Esophagus muscularis mucosa (tissue), 4 donors: ENCODE results near the gene FOXO3. TPM values are rescaled to one million over a fixed set of nuclear protein-coding genes. Genes with fewer than 3 reads are reported as not detected.

Experiments used
- DNase-seq: peaks from one replicate; pipeline ENCODE4 v3.0.0-alpha.2; 2017; ENCODE audit errors: extremely low spot score
- H3K27ac ChIP-seq, 4 donors: fragments of 200-600 bp; sonication (generic); replicated peaks in 1 of 4; 1 replicate in 3 of 4; 2 replicates in 1 of 4; pipeline ENCODE4 v1.5.1; 2016 to 2019; ENCODE audit warnings: mild to moderate bottlenecking in 1 of 4
- H3K27me3 ChIP-seq, 4 donors: fragments of 200-600 bp; sonication (generic); one replicate each; pipeline versions ENCODE4 v1.5.1 to v1.6.0; 2016 to 2019
- H3K36me3 ChIP-seq, 4 donors: fragments of 200-600 bp; sonication (generic); one replicate each; pipeline ENCODE4 v1.5.1; 2016 to 2019
- H3K4me1 ChIP-seq, 4 donors: fragments of 200-600 bp; sonication (generic); one replicate each; pipeline ENCODE4 v1.5.1; 2016 to 2019
- H3K4me3 ChIP-seq, 4 donors: fragments of 200-600 bp; sonication (generic); 1 replicate in 2 of 4; 2 replicates in 2 of 4; pipeline ENCODE4 v1.5.1; 2016 to 2019; ENCODE audit warnings: mild to moderate bottlenecking in 4 of 4, moderate library complexity in 1 of 4
- H3K9me3 ChIP-seq, 4 donors: fragments of 200-600 bp; sonication (generic); 1 replicate in 3 of 4; 2 replicates in 1 of 4; pipeline ENCODE4 v1.5.1; 2016 to 2019
- EP300 ChIP-seq: sonication (generic); formaldehyde crosslinking; IDR thresholded peaks from one replicate; pipeline ENCODE4 v1.6.1; 2017; ENCODE audit warnings: antibody characterized with exemption
- POLR2A ChIP-seq: fragments of 450-650 bp; IDR thresholded peaks from one replicate; pipeline ENCODE4 v1.6.1; 2017; ENCODE audit warnings: antibody characterized with exemption, moderate library complexity, mild to moderate bottlenecking, low read depth
- POLR2AphosphoS5 ChIP-seq, 2 donors: sonication (generic); formaldehyde crosslinking; IDR thresholded peaks; one replicate each; pipeline ENCODE4 v1.6.1; 2017; ENCODE audit warnings: antibody characterized with exemption in 2 of 2
- WGBS: methylation state at CpG from one replicate; pipeline ENCODE4 v1.1.5; 2018; 5-methylcytosine and 5-hydroxymethylcytosine counted together
- intact Hi-C: fragments of 100-400 bp; cut with DNase I; formaldehyde crosslinking; loops from one replicate; pipeline ENCODE4 v1.15.1; 2023
- total RNA-seq, 4 donors: library from RNA; depleted of rRNA; stranded (reverse); fragments of >200 nt; gene quantifications; one replicate each; pipeline versions ENCODE4 v1.1.0 to v1.2.1, GENCODE V29; 2016
- TF ChIP-seq, protein P1 (sequence below), 3 experiments: fragments of 200-600 bp in 2 of 3; fragments of 450-650 bp in 1 of 3; sonication (generic) in 2 of 3; IDR thresholded peaks; one replicate each; pipeline ENCODE4 v1.5.1; 2017 to 2019; ENCODE audit warnings: antibody characterized with exemption in 3 of 3, mild to moderate bottlenecking in 2 of 3, moderate library complexity in 1 of 3

Gene FOXO3
- total RNA-seq, 4 donors from 2014 or later = 92.2 to 154 (median 122) TPM

DNA sequence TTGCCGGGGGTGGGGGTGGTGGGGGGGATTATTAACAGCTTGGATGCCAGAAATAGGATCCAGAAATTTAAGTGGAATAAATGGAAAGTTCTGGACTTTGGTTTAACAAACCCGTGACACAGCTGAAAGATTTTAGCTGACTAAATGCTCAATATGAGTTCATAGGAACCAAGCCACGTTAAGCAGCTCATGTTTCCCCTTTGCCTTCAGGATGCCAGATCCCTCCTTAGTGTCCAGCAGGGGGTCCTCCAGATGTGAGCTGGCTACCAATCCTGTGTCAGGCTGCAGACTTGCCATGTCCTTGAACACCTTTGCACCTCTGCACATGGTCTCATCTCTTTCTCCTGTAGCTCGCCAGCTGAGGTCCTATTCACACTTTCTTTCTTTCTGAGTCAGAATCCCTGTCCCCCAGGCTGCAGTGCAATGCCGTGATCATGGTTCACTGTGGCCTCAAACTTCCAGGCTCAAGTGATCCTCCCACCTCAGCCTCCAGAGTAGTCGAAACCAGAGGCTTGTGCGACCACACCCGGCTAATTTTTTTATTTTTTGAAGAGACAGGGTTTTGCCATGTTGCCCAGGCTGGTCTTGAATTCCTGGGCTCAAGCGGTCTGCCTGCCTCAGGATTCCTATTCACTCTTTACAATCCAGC, 154.2 kb downstream of the FOXO3 start:
- no peaks in the 10 kb centered on the region for H3K36me3 ChIP-seq
- H3K9me3 ChIP-seq = no peaks in the 10 kb centered on the region
- TF ChIP-seq EP300 = no peak
- no peak for TF ChIP-seq POLR2AphosphoS5 (IDR thresholded peaks at IDR 0.05)
- TF ChIP-seq POLR2A = no peak
- TF ChIP-seq, protein P1, sequence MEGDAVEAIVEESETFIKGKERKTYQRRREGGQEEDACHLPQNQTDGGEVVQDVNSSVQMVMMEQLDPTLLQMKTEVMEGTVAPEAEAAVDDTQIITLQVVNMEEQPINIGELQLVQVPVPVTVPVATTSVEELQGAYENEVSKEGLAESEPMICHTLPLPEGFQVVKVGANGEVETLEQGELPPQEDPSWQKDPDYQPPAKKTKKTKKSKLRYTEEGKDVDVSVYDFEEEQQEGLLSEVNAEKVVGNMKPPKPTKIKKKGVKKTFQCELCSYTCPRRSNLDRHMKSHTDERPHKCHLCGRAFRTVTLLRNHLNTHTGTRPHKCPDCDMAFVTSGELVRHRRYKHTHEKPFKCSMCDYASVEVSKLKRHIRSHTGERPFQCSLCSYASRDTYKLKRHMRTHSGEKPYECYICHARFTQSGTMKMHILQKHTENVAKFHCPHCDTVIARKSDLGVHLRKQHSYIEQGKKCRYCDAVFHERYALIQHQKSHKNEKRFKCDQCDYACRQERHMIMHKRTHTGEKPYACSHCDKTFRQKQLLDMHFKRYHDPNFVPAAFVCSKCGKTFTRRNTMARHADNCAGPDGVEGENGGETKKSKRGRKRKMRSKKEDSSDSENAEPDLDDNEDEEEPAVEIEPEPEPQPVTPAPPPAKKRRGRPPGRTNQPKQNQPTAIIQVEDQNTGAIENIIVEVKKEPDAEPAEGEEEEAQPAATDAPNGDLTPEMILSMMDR (IDR thresholded peaks at IDR 0.05) = no peak
- H3K27me3 ChIP-seq = no peaks in the 10 kb centered on the region
- no peak overlapping the region for H3K4me3 ChIP-seq
- H3K27ac ChIP-seq = peak overlapping the region in 3 of 4 donors; percentile 19 to 40 (median 20)
- peaks cover 26 to 35% (median 28%) of the 10 kb centered on the region in 4 donors for H3K4me1 ChIP-seq
- intact Hi-C loops = no loop called here
- no peak for DNase-seq
- WGBS = 82% methylated on average over 9 of the region's 9 CpGs

DNA sequence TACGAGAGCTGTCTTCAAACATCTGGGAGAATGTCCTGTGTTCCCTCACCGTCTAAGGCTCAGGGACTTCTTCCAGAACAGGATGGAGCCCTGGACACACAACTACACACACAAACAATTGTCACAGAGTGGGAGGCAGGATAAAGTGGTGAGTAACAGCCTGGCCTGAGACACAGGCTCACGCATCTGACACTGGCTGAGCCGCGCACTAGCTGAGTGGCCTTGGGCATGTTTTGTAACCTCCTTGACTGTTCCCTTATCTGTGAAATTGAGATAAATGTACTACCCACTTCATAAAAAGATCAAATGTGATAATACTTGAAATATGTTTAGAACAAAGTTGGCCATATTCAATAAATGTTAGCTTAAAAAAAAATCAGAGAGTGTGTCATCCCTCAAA, 155.1 kb downstream of the FOXO3 start:
- H3K4me1 ChIP-seq = peaks cover 19 to 25% (median 21%) of the 10 kb centered on the region in 4 donors
- intact Hi-C loops = no loop called here
- H3K4me3 ChIP-seq = no peak overlapping the region
- no peak for DNase-seq
- no peaks in the 10 kb centered on the region for H3K9me3 ChIP-seq
- H3K27me3 ChIP-seq = no peaks in the 10 kb centered on the region
- no peak for TF ChIP-seq POLR2A
- TF ChIP-seq EP300 = no peak
- TF ChIP-seq, protein P1 (IDR thresholded peaks at IDR 0.05) = no peak
- TF ChIP-seq POLR2AphosphoS5 (IDR thresholded peaks at IDR 0.05) = no peak
- 95% methylated on average over 5 of the region's 5 CpGs for WGBS
- H3K27ac ChIP-seq = no peak overlapping the region
- H3K36me3 ChIP-seq = no peaks in the 10 kb centered on the region

DNA sequence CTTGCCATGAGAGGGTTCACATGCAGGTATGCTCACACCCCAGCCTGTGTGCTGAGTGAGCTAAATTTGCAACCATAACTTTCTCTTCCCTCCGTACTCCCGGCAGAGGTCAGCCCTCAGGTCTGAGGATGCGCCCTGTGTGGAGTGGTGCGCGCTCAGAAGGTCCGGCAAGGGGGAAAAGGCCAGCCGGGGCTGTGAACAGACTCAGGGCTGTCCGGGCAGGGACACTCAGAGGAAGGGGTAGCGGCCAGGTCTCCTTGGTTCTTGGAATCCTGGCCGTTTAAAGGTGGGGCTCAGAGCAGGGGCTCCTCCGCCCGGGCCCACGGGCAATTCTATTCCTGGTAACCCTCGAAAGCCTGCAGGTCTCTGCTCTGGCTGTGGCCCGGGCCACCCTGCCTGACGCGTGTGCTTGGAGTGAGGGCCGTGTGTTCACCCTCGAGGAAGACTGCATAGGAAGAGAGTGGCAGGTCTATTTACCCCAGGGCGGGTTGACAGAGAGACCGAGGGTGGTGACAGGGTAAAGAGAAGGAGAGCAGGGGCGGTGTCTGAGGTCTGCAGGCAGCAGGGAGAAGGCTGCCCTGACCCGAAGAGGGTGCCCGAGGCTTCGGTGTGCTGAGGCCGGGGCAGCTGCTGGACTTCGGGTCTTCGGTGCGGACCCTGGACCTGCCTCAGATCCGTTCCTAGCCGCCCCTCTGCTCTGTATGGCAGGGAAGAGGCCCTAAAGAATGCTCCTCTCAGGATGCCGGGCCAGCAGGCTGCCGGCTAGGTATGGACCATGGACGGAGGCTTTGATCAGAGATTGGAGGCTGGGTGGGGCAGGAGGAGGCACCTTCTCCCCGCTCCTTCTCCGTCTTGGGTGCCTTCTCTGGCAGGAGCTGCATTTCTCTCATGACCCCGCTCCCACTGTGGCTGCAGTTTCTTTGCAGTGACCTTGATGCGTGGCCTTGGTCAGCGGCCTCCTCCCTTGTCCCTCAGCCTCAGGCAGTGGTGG, 156.4 kb downstream of the FOXO3 start:
- WGBS = 93% methylated on average over 35 of the region's 39 CpGs
- Histone ChIP-seq H3K27ac (no peak overlapping the region), H3K36me3 (no peaks in the 10 kb centered on the region), H3K4me1 (peaks cover 16 to 21% (median 19%) of the 10 kb centered on the region in 4 donors), H3K27me3 (no peaks in the 10 kb centered on the region), H3K9me3 (no peaks in the 10 kb centered on the region), H3K4me3 (no peak overlapping the region)
- no peak for DNase-seq
- intact Hi-C loops = no loop called here
- TF ChIP-seq POLR2AphosphoS5 (IDR thresholded peaks at IDR 0.05) (no peak), POLR2A (no peak), EP300 (no peak)
- TF ChIP-seq, protein P1 (IDR thresholded peaks at IDR 0.05) = no peak

DNA sequence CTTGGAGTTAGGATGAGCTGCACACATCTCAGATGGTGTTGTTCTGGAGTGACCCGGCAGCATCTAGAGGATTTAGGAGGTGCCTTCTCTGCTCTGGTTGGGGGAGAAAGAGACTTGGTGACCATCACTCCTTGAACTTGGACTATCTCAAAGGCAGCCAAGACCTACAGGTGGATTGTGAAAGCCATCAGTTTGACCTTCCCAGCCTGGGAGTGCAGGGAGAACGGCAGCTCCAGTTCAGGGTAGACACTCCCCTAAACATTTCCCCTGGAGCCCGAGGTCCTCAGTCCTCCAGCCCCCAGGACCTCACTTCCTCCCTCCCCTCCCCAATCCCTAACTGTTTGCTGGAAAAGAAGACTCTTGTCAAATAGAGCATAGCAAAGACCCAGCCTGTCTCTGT, 158.8 kb downstream of the FOXO3 start:
- Histone ChIP-seq H3K4me3 (no peak overlapping the region), H3K9me3 (peaks cover 0 to 10% (median 5%) of the 10 kb centered on the region in 4 donors), H3K27me3 (no peaks in the 10 kb centered on the region), H3K4me1 (peaks cover 0 to 8% (median 6%) of the 10 kb centered on the region in 4 donors), H3K27ac (no peak overlapping the region), H3K36me3 (no peaks in the 10 kb centered on the region)
- no peak for DNase-seq
- TF ChIP-seq EP300 (no peak), POLR2AphosphoS5 (IDR thresholded peaks at IDR 0.05) (no peak), POLR2A (no peak)
- TF ChIP-seq, protein P1 (IDR thresholded peaks at IDR 0.05) = no peak
- intact Hi-C loops = no loop called here
- WGBS = 84% methylated on average over 3 of the region's 3 CpGs
